Hippocampal formation (tissue), 2 donors: Measurements from ENCODE around the gene TBC1D2.
A peak's percentile ranks its signal among the peaks of the same experiment; 100 is the strongest.
"Not testable (repeated sequence)": the region's sequence is repeated elsewhere in the genome, so short reads cannot be mapped to it uniquely, and the experiment has no call there.

Source experiments
- DNase-seq, 2 donors: peaks; one replicate each; lab custom pipeline; 2025; lab: John Stamatoyannopoulos, UW

Gene TBC1D2

DNA sequence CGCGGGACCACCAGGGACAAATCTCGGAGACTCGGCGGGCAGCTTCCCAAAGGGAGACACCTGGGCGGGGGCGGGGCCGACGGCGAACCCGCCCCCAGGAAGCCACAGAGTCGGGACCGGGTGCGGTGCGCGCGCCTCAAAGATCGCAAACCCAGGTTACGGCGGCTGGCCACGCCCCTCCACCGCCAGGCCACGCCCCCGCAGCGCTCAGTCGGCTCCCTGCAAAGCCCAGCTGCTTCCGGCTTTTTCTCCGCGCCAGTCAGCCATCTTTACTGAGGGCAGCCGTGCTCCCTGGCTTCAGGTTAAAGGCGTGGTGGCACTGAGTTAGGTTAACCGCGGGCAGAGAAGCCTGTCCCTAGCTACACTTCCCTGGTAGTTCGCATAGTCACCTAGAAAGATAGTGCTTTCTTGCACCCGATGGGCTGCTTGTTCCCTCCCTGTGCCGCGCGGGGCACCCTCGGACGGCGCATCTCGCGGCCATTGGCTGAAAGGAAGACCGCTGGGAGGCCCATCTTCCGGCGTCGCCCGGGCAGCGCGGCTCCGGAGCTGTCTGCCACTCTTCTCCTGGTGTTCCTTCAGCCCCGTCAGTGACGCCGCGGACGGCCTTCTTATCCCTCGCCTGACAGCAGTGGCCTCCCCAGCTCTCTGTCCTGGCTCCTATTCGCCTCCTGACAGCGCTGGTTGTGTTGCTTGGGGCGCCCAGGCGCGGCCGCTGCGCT lies at the start of gene TBC1D2:
TBC1D2 (minus strand) TSS at position 72 of the 719 bp plus-strand sequence. CDS start 108 bp downstream, outside the sequence.
- peak; percentile 93 to 96 for DNase-seq

- DNase-seq = no peak
Measured at GRCh38 chr9:98304381-98304780, 48.9 kb upstream of the TBC1D2 start.

DNA sequence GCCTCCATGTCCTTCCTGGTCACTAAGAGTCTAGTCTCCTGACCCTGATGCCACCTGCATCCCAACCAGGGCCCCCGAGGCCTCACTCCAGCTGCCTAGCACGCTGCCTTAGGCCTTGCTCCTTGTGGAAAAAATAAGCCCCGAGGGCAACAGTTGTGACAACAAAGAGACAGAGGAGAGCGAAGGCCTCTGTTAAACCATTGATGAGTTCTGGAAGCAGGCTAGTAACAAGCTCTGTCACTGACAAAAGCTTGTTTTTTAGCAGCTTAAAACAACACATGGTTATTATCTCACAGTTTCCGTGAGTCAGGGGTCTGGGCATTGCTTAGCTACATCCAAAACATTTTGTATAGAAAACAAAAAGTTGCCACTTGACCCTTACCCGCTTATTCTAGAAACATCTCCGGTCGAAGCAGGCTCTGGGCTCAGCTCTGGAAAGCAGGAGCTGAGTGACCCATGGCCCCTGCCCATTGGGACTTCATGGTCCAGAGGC lies 48.2 kb upstream of the TBC1D2 start:
- DNase-seq = no peak

- DNase-seq = no peak
Measured at GRCh38 chr9:98302938-98303632, 47.6 kb upstream of the TBC1D2 start.

DNA sequence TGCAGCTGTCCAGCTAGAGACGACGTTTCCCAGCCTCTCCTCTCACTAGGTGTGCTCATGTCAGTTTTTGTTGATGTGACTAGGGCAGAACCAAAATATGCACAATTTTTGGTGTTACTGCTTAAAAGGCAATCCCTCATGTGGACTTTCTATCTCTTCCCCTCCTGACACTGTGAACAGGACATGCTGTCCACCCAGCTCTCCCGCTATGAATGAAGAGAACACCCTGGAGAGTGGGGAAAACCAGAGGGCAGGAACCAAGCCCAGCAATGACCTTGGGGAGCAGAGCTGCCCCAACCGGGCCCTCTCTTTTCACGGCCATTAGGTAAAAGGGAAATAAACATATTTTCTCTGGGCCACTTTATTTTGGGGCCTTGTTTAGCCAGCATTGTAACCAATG lies 46.7 kb upstream of the TBC1D2 start:
- no peak for DNase-seq

- no peak for DNase-seq
Measured at GRCh38 chr9:98300611-98301010, 45.2 kb upstream of the TBC1D2 start.

- DNase-seq = no peak
Measured at GRCh38 chr9:98298476-98298875, 43.0 kb upstream of the TBC1D2 start.

- no peak for DNase-seq
Measured at GRCh38 chr9:98295824-98296223, 40.4 kb upstream of the TBC1D2 start.

- no peak for DNase-seq
Measured at GRCh38 chr9:98291820-98292219, 36.4 kb upstream of the TBC1D2 start.

DNA sequence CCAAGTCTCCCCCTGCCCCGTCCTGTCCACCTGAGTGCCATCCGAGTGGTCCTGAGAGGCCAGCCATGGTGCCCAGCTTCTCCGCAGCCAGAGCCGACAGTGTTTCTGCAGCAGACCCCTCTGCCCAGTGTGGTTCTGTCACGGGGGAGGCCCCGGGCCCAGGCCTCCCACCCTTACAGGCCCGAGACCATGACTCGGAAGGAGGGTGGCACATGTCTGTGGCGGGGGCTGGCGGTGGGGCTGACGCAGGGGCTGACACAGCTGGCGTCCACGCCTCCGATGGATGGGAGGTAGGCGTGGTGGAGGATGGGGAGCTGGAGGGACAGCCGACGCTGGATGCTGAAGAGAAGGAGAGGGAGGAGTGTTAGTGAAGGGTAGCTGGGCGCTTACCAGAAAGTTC lies 35.0 kb upstream of the TBC1D2 start:
- DNase-seq = no peak

DNA sequence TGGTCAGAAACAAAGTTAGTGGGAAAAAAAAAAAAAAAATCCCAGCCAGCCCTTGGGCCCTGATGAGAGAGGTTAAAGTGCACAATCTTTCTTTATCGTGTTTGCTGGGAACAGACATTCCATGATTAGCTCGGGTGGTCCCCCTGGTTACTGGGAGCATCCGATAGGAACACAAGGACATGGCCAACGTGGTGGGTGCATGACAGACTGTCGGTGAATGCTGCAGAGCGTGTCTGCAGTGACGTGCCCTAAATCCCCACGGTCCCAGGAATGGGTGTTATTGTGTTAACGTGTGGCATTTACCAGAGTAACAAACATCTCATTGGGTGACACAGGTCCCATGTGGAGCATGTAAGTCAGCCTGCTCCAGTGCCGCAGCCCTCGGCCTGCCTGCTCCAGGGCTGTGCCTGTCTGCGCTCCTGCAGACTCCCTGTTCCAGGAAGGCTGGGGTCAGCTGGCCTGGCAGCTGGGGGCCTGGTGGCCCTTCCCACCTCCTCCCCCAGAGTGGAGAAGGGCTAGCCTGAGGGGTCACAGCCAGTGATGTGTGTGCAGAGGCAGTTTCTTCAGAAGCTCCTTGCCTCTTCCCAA lies 34.3 kb upstream of the TBC1D2 start:
- DNase-seq = no peak

DNA sequence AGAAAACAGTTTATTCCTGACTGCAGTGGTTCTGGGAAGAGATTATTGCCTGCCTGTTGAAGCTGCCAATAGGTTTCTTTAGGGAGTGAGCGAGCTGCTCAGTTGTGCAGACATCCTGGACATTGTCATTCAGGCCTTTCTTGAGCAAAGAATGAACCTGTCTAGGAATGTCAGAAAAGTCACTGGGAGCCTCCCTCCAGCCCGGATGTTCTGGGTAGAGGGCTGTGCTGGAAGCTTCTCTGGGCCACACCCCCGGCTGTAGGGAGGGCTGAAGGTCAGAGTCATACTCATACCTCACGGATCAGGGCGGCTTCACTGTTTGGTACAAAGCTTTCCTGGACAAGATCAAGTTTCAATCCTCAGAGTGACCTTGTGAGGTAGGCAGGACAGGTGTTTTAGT lies 33.4 kb upstream of the TBC1D2 start:
- DNase-seq = no peak

GRCh38 chr9:98287384-98287783 lies 31.9 kb upstream of the TBC1D2 start:
- no peak for DNase-seq

DNA sequence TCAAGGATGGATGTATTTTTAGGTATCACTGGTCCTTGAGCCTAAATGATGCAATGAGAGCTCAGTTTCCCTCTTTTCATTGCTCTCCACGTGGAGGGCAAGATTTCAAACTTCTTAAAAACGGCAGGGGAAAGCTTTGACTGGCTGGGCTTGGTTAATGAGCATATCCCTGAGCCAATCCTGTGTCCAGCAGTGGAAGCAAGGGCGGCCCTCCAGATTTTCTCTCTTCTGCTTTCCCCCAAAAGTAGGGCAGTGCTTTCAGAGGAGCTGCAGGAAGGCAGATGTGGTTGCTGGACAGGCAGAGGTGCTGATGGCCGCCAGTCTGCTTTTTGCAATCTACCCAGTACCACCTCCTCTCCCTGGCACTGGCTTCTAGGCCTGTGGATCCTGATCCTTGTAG lies 30.0 kb upstream of the TBC1D2 start:
- DNase-seq = no peak

DNA sequence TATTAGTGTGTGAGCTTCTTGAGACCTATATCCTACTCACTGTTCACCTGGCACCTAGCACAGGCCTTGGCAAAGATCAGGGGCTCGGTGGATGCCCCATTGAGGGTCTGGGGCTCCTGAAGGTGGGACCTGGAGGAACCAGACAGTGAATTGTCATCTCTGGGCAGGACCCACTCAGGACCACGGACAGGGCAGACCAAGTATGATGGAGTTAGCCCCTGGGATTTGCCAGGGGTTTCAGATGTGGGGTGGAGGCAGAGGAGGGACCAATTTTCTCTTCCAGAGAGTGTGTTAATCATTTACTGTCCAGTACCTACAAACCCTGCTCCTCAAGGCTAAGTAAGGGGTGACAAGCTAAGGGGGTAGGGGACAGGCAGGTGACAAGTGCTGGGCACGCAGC lies 29.3 kb upstream of the TBC1D2 start:
- no peak for DNase-seq

- DNase-seq = not testable (repeated sequence)
Measured at GRCh38 chr9:98283143-98283542, 27.7 kb upstream of the TBC1D2 start.

- no peak for DNase-seq
Measured at GRCh38 chr9:98281281-98281680, 25.8 kb upstream of the TBC1D2 start.

DNA sequence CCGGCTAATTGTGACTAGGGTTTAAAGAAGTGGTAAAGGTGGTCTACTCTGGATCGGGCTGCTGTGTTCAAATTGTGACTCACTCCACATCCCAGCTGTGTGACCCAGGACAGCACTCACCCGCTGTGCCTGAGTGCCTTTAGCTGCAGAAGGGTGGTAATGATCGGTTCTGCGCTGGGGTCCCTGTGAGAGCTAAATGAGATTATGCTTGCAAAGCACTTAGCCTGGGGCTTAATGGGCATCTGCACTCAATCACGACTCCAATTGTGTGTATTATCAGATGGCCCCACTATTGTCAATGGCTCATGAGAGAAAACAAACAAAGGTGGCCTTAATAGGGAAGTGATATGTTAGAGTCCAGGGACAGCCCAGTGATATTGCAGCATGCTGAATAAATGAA lies 25.1 kb upstream of the TBC1D2 start:
- DNase-seq = no peak

- no peak for DNase-seq
Measured at GRCh38 chr9:98280162-98280561, 24.7 kb upstream of the TBC1D2 start.

- DNase-seq = no peak
Measured at GRCh38 chr9:98276907-98277469, 21.5 kb upstream of the TBC1D2 start.

GRCh38 chr9:98275159-98275558 lies 19.7 kb upstream of the TBC1D2 start:
- DNase-seq = no peak

DNA sequence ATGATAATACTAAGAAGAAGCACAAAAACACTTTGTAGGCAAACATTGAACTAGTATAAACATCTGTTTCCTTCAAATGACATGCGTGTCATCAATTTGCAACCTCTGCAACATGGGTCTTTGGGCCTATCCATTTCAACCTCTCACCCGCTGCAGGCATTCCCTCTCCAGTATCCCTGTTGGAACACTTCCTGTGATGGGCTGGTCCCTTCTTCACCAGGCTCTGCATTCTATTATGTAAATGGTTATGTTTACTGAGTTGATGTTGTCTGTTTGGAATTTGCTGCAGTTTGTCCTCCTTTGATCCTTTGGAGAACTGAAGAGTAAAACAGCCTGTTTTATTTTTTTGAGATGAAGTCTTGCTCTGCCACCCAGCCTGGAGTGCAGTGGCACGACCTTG lies 16.6 kb upstream of the TBC1D2 start:
- no peak for DNase-seq

- DNase-seq = no peak
Measured at GRCh38 chr9:98271479-98271878, 16.0 kb upstream of the TBC1D2 start.
